Lung (tissue), 12 donors: Measurements from ENCODE around the gene SEPTIN8. TPM values are rescaled to one million over a fixed set of nuclear protein-coding genes. Genes with fewer than 3 reads are reported as not detected.

Experiments used
- ATAC-seq: fragments of 200-7000 bp; cut with Tn5 transposase; one replicate; pipeline ENCODE4 v1.9.1; 2020; ENCODE audit warnings: moderate number of reproducible peaks; ENCODE audit not compliant: insufficient read depth, low FRiP score
- DNase-seq, 3 donors: peaks; one replicate each; pipeline ENCODE4 v3.0.0-alpha.2; 2013 to 2017
- H3K27ac ChIP-seq, 2 donors: one replicate each; pipeline ENCODE4 v1.5.1; 2013; ENCODE audit warnings: mild to moderate bottlenecking in 2 of 2, moderate library complexity in 2 of 2, control low read depth in 1 of 2, inconsistent platforms in 1 of 2, low read depth in 1 of 2, low read length in 1 of 2
- H3K27me3 ChIP-seq, 3 donors: one replicate each; pipeline ENCODE4 v1.5.1; 2013; ENCODE audit warnings: low read length in 2 of 3; ENCODE audit not compliant: control insufficient read depth in 3 of 3, insufficient read depth in 3 of 3
- H3K36me3 ChIP-seq, 4 donors: one replicate each; pipeline ENCODE4 v1.5.1; 2013; ENCODE audit warnings: low read length in 4 of 4, mild to moderate bottlenecking in 1 of 4, moderate library complexity in 1 of 4; ENCODE audit not compliant: control insufficient read depth in 4 of 4, insufficient read depth in 4 of 4
- H3K4me1 ChIP-seq, 5 donors: one replicate each; pipeline ENCODE4 v1.5.1; 2013; ENCODE audit warnings: low read length in 5 of 5, mild to moderate bottlenecking in 2 of 5, moderate library complexity in 1 of 5; ENCODE audit not compliant: control insufficient read depth in 5 of 5, insufficient read depth in 5 of 5
- H3K4me3 ChIP-seq: one replicate; pipeline ENCODE4 v1.5.1; 2013; ENCODE audit warnings: mild to moderate bottlenecking, control low read depth, moderate library complexity
- H3K9ac ChIP-seq, 2 donors: one replicate each; pipeline ENCODE4 v1.5.1; 2013; ENCODE audit warnings: low read length in 2 of 2, control low read depth in 1 of 2; ENCODE audit not compliant: insufficient read depth in 1 of 2
- H3K9me3 ChIP-seq, 4 donors: one replicate each; pipeline ENCODE4 v1.5.1; 2013; ENCODE audit warnings: low read length in 3 of 4, mild to moderate bottlenecking in 1 of 4, moderate library complexity in 1 of 4; ENCODE audit not compliant: control insufficient read depth in 4 of 4, insufficient read depth in 3 of 4
- CTCF ChIP-seq: IDR thresholded peaks from 2 replicates; pipeline ENCODE4 v1.5.1; 2012; ENCODE audit warnings: mild to moderate bottlenecking; ENCODE audit errors: control extremely low read depth, extremely low read depth
- WGBS, 2 donors: extraction: QIAGEN DNeasy Blood & Tissue Kit; methylation state at CpG; one replicate each; pipeline ENCODE4 v1.1.7; 2013; 5-methylcytosine and 5-hydroxymethylcytosine counted together
- polyA plus RNA-seq, 2 donors: library from polyadenylated mRNA; stranded (reverse); fragments of 200-250 nt; gene quantifications; one replicate each; pipeline ENCODE4 v1.2.1, GENCODE V29; 2013
- total RNA-seq, 2 donors: library from RNA; depleted of rRNA in 1 of 2; stranded (reverse); fragments of >200 nt in 1 of 2; gene quantifications; one replicate each; pipeline ENCODE4 v1.2.1, GENCODE V29; 2014 to 2021
- donor health status: control.
- donor health status: control.
- donor health status: Bipolar disorder and iron deficiency.
- donor health status: healthy.
- donor health status: DM: yes; HTN: yes; CAD: no.

SEPTIN8 gene
- total and polyA plus RNA-seq, 4 donors = 12.4 to 37.8 (median 22.0) TPM

DNA sequence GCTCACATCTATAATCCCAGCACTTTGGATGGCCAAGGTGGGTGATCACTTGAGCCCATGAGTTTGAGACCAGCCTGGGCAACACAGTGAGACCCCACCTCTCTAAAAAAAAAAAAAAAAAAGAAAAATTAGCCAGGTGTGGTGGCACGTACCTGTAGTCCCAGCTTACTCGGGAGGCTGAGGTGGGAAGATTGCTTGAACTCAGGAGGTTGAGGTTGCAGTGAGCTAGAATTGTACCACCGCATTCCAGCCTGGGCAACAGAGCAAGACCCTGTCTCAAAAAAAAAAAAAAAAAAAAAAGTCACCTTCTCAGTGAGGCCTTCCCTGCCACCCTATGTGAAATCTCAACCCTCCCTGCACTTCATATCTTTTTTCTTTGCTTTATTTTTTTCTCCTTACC is 14.0 kb upstream of the SEPTIN8 start:
- ATAC-seq (no peak), DNase-seq (no peak)
- WGBS, 2 donors = 93 to 97% methylated on average over 3 of the region's 3 CpGs
- H3K27me3 ChIP-seq = no peaks in the 10 kb centered on the region
- no peak overlapping the region for H3K4me3 ChIP-seq
- H3K9me3 ChIP-seq = no peaks in the 10 kb centered on the region
- TF ChIP-seq CTCF = no peak
- no peak overlapping the region for H3K27ac ChIP-seq
- no peaks in the 10 kb centered on the region for H3K36me3 ChIP-seq
- H3K4me1 ChIP-seq = no peaks in the 10 kb centered on the region
- H3K9ac ChIP-seq = no peak overlapping the region

- Histone ChIP-seq H3K36me3 (no peaks in the 10 kb centered on the region), H3K4me1 (no peaks in the 10 kb centered on the region), H3K27ac (no peak overlapping the region), H3K9ac (no peak overlapping the region), H3K27me3 (no peaks in the 10 kb centered on the region), H3K9me3 (no peaks in the 10 kb centered on the region), H3K4me3 (no peak overlapping the region)
- DNase-seq (no peak), ATAC-seq (no peak)
- 48 to 54% methylated on average over 2 of the region's 2 CpGs for WGBS, 2 donors
- no peak for TF ChIP-seq CTCF
These were observed 13.3 kb upstream of the SEPTIN8 start for GRCh38 chr5:132790201-132790865.

GRCh38 chr5:132788990-132789886 is 12.2 kb upstream of the SEPTIN8 start:
- ATAC-seq (no peak), DNase-seq (no peak)
- TF ChIP-seq CTCF = no peak
- no peak overlapping the region for H3K27ac ChIP-seq
- H3K9ac ChIP-seq = no peak overlapping the region
- H3K27me3 ChIP-seq = no peaks in the 10 kb centered on the region
- no peaks in the 10 kb centered on the region for H3K4me1 ChIP-seq
- no peaks in the 10 kb centered on the region for H3K36me3 ChIP-seq
- 88 to 92% methylated on average over 8 of the region's 8 CpGs for WGBS, 2 donors
- no peak overlapping the region for H3K4me3 ChIP-seq
- no peaks in the 10 kb centered on the region for H3K9me3 ChIP-seq
